Activated CD4-positive, alpha-beta T cell treated with anti-CD3 and anti-CD28 coated beads, Interleukin-2, amount 50 U/mL, for 24 hours (primary cell): Measurements from ENCODE around the gene CNOT10.
"Not testable (repeated sequence)": the region's sequence is repeated elsewhere in the genome, so short reads cannot be mapped to it uniquely, and the experiment has no call there.

Experiments used
- DNase-seq, 2 donors: peaks; one replicate each; pipeline ENCODE4 v3.0.0-alpha.2; 2020; ENCODE audit warnings: low read depth in 1 of 2, low spot score in 1 of 2

CNOT10 gene

GRCh38 chr3:32757618-32758374 is 72.8 kb downstream of the CNOT10 start:
- DNase-seq, result no peak

GRCh38 chr3:32758375-32758753 is 73.4 kb downstream of the CNOT10 start:
- DNase-seq, result no peak

- DNase-seq, result no peak
These were observed 74.4 kb downstream of the CNOT10 start for GRCh38 chr3:32759342-32759741.

- no peak for DNase-seq
These were observed 79.5 kb downstream of the CNOT10 start for GRCh38 chr3:32764481-32764880.

GRCh38 chr3:32778389-32778788 is 93.4 kb downstream of the CNOT10 start:
- no peak for DNase-seq

GRCh38 chr3:32780071-32780734 is 95.2 kb downstream of the CNOT10 start:
- DNase-seq, result no peak

- no peak for DNase-seq
These were observed 95.8 kb downstream of the CNOT10 start for GRCh38 chr3:32780735-32781210.

- DNase-seq, result peak; percentile 36 to 49
These were observed 96.4 kb downstream of the CNOT10 start for GRCh38 chr3:32781211-32781968.

- DNase-seq, result not testable (repeated sequence)
These were observed 96.9 kb downstream of the CNOT10 start for GRCh38 chr3:32781969-32782270.

- DNase-seq, result no peak
These were observed 97.4 kb downstream of the CNOT10 start for GRCh38 chr3:32782407-32782806.

GRCh38 chr3:32791833-32792232 is 106.8 kb downstream of the CNOT10 start:
- DNase-seq, result no peak

GRCh38 chr3:32794487-32795308 is 109.7 kb downstream of the CNOT10 start:
- no peak for DNase-seq

GRCh38 chr3:32796384-32796950 is 111.5 kb downstream of the CNOT10 start:
- not testable (repeated sequence) for DNase-seq

- no peak for DNase-seq
These were observed 112.8 kb downstream of the CNOT10 start for GRCh38 chr3:32797776-32798175.

GRCh38 chr3:32801440-32801839 is 116.5 kb downstream of the CNOT10 start:
- not testable (repeated sequence) for DNase-seq

- no peak for DNase-seq
These were observed 128.2 kb downstream of the CNOT10 start for GRCh38 chr3:32813180-32813579.

GRCh38 chr3:32814361-32814760 is 129.4 kb downstream of the CNOT10 start:
- no peak for DNase-seq

- DNase-seq, result no peak
These were observed 131.0 kb downstream of the CNOT10 start for GRCh38 chr3:32815841-32816438.

- DNase-seq, result peak in 1 of 2 donors; percentile 9
These were observed 131.7 kb downstream of the CNOT10 start for GRCh38 chr3:32816439-32817256.

GRCh38 chr3:32817257-32817557 is 132.2 kb downstream of the CNOT10 start:
- DNase-seq, result no peak
